Thyroid gland (tissue), 4 donors: Measurements from ENCODE around the gene DMRTB1. TPM values are rescaled to one million over a fixed set of nuclear protein-coding genes. Genes with fewer than 3 reads are reported as not detected.

Experiments used
- DNase-seq, 2 donors: peaks; one replicate each; pipeline ENCODE4 v3.0.0-alpha.2; 2019
- H3K27ac ChIP-seq, 3 donors: fragments of 200-600 bp; sonication (generic); 1 replicate in 2 of 3; 2 replicates in 1 of 3; pipeline ENCODE4 v1.5.1; 2016 to 2019; ENCODE audit warnings: mild to moderate bottlenecking in 1 of 3, moderate library complexity in 1 of 3
- H3K27me3 ChIP-seq: fragments of 200-600 bp; sonication (generic); one replicate; pipeline ENCODE4 v1.5.1; 2019
- H3K36me3 ChIP-seq, 2 donors: fragments of 200-600 bp; sonication (generic); one replicate each; pipeline ENCODE4 v1.5.1; 2016 to 2019
- H3K4me1 ChIP-seq, 2 donors: fragments of 200-600 bp; sonication (generic); one replicate each; pipeline ENCODE4 v1.5.1; 2017 to 2019
- H3K4me3 ChIP-seq, 3 donors: fragments of 200-600 bp; sonication (generic); replicated peaks in 1 of 3; 1 replicate in 2 of 3; 2 replicates in 1 of 3; pipeline ENCODE4 v1.5.1; 2016; ENCODE audit warnings: mild to moderate bottlenecking in 1 of 3
- H3K9me3 ChIP-seq: fragments of 200-600 bp; sonication (generic); one replicate; pipeline ENCODE4 v1.5.1; 2017
- CTCF ChIP-seq, 6 experiments: fragments of 200-600 bp in 3 of 6; fragments of 450-650 bp in 3 of 6; sonication (generic) in 3 of 6; IDR thresholded peaks; one replicate each; pipeline ENCODE4 v1.5.1; 2016 to 2019; ENCODE audit warnings: antibody characterized with exemption in 6 of 6, mild to moderate bottlenecking in 2 of 6, inconsistent platforms in 1 of 6, moderate library complexity in 1 of 6
- POLR2A ChIP-seq, 2 donors: fragments of 450-650 bp; IDR thresholded peaks; one replicate each; pipeline ENCODE4 v1.6.1; 2017; ENCODE audit warnings: antibody characterized with exemption in 2 of 2, mild to moderate bottlenecking in 2 of 2, moderate library complexity in 1 of 2
- WGBS, 2 donors: methylation state at CpG; one replicate each; pipeline ENCODE4 v1.1.5; 2017; 5-methylcytosine and 5-hydroxymethylcytosine counted together
- intact Hi-C: fragments of 100-400 bp; cut with DNase I; formaldehyde crosslinking; loops from one replicate; pipeline ENCODE4 v1.15.1; 2023
- total RNA-seq, 4 donors: library from RNA; depleted of rRNA; stranded (reverse); fragments of >200 nt; gene quantifications; one replicate each; pipeline ENCODE4 v1.2.3, GENCODE V29; 2016

The DMRTB1 gene
- total RNA-seq, 4 donors from 2014 or later = 0.27 TPM; not detected in 3

GRCh38 chr1:53412285-53413174, 46.7 kb upstream of the DMRTB1 start:
- Histone ChIP-seq H3K9me3 (no peaks in the 10 kb centered on the region), H3K27me3 (no peaks in the 10 kb centered on the region), H3K4me1 (peaks cover 19 to 46% of the 10 kb centered on the region in 2 donors), H3K27ac (peak overlapping the region; percentile 20 to 64 (median 50)), H3K4me3 (no peak overlapping the region), H3K36me3 (no peaks in the 10 kb centered on the region)
- WGBS, 2 donors = 81 to 85% methylated on average over 6 to 10 of the region's 10 CpGs
- no peak for TF ChIP-seq POLR2A (IDR thresholded peaks at IDR 0.05)
- no peak for TF ChIP-seq CTCF (IDR thresholded peaks at IDR 0.05)
- no peak for DNase-seq
- intact Hi-C loops = no loop called here

- H3K27me3 ChIP-seq = no peaks in the 10 kb centered on the region
- no peak overlapping the region for H3K4me3 ChIP-seq
- peak overlapping the region; percentile 20 to 64 (median 50) for H3K27ac ChIP-seq
- DNase-seq = peak in 1 of 2 donors; percentile 44
- intact Hi-C loops = no loop called here
- WGBS, 2 donors = 61 to 70% methylated on average over 7 to 8 of the region's 8 CpGs
- peaks cover 19 to 46% of the 10 kb centered on the region in 2 donors for H3K4me1 ChIP-seq
- no peaks in the 10 kb centered on the region for H3K9me3 ChIP-seq
- H3K36me3 ChIP-seq = no peaks in the 10 kb centered on the region
- no peak for TF ChIP-seq POLR2A (IDR thresholded peaks at IDR 0.05)
- TF ChIP-seq CTCF (IDR thresholded peaks at IDR 0.05) = no peak
Observed at GRCh38 chr1:53413175-53414001, 45.8 kb upstream of the DMRTB1 start.

GRCh38 chr1:53414632-53415031, 44.6 kb upstream of the DMRTB1 start:
- H3K36me3 ChIP-seq = no peaks in the 10 kb centered on the region
- H3K27ac ChIP-seq = no peak overlapping the region
- no peak overlapping the region for H3K4me3 ChIP-seq
- no peak for DNase-seq
- intact Hi-C loops = no loop called here
- no peaks in the 10 kb centered on the region for H3K9me3 ChIP-seq
- TF ChIP-seq CTCF (IDR thresholded peaks at IDR 0.05) (no peak), POLR2A (IDR thresholded peaks at IDR 0.05) (no peak)
- H3K4me1 ChIP-seq = peaks cover 19 to 46% of the 10 kb centered on the region in 2 donors
- H3K27me3 ChIP-seq = no peaks in the 10 kb centered on the region
- 93 to 95% methylated on average over 4 of the region's 4 CpGs for whole genome bisulfite sequencing, 2 donors

- WGBS, 2 donors = 71% methylated on average over 12 of the region's 12 CpGs
- Histone ChIP-seq H3K4me1 (peaks cover 19 to 46% of the 10 kb centered on the region in 2 donors), H3K27me3 (no peaks in the 10 kb centered on the region), H3K36me3 (no peaks in the 10 kb centered on the region), H3K4me3 (no peak overlapping the region), H3K27ac (no peak overlapping the region), H3K9me3 (no peaks in the 10 kb centered on the region)
- intact Hi-C loops = no loop called here
- TF ChIP-seq POLR2A (IDR thresholded peaks at IDR 0.05) (no peak), CTCF (IDR thresholded peaks at IDR 0.05) (no peak)
- DNase-seq = no peak
Observed at GRCh38 chr1:53415432-53415831, 43.8 kb upstream of the DMRTB1 start.
